Activated effector memory CD4-positive, alpha-beta T cell treated with anti-CD3 and anti-CD28 coated beads, Interleukin-2, amount 50 U/mL, for 16 hours (primary cell): ENCODE measurements around the gene PRXL2C.
"Not testable (repeated sequence)": the region's sequence is repeated elsewhere in the genome, so short reads cannot be mapped to it uniquely, and the experiment has no call there.

Experiments
- DNase-seq: peaks from one replicate; pipeline ENCODE4 v3.0.0-alpha.2; 2020

PRXL2C gene

GRCh38 chr9:96649620-96650324, 5.3 kb downstream of the PRXL2C start:
- DNase-seq = no peak

DNA sequence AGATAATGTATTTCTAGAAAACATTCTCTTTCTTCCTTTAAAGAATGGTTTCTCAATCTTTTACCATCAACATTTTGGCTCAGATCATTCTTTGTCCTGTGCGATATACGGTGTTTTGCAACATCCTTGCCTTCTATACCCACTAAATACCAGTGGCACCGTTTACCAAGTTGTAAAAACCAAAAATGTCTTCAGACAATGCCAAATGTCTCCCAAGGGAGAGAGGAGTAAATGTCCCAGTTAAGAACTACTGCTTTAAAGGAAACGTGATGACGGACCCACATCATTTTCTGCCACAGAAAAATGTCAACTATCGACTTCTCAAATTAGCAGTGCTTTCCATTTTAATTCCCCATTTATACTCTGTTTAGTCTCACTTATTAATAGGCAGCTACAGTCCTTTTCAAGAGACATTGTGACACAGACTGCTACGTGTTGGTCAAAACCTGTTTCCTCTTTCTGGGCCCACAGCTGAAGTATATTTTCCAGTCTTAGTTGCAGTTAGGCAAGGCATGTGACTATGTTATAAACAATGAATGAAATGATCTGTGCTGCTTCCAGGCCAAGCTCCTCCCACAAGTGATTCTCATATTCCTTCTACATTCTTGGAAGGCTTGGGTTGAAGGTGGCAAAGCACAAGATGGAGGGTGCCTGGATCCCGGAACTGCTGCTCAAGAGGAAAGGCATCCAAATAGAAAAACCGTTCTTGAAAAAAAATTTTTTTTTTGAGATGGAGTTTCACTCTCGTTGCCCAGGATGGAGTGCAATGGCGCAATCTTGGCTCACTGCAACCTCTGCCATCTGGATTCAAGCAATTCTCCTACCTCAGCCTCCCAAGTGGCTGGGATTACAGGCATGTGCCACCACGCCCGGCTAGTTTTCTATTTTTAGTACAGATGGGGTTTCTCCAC, 8.8 kb downstream of the PRXL2C start:
- no peak for DNase-seq

DNA sequence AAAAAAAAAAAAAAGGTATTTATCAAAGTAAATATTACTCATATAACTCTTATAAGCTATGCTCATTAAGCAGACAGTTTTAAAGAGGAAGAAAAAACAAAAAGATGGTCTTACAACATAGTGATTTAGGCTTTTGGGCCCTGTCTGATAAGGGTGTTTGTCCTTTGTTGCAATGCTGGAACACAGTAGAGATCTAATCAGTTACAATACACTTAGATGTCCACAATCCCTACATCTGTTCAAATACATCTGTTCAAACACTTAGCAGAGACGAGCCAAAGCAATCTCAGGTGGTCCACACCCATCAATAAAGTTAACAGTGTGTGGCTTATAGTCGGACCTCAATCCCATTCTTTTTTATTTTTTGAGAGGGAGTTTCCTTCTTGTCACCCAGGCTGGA, 11.0 kb downstream of the PRXL2C start:
- DNase-seq = no peak

- no peak for DNase-seq
Measured at GRCh38 chr9:96641514-96641913, 13.6 kb downstream of the PRXL2C start.

DNA sequence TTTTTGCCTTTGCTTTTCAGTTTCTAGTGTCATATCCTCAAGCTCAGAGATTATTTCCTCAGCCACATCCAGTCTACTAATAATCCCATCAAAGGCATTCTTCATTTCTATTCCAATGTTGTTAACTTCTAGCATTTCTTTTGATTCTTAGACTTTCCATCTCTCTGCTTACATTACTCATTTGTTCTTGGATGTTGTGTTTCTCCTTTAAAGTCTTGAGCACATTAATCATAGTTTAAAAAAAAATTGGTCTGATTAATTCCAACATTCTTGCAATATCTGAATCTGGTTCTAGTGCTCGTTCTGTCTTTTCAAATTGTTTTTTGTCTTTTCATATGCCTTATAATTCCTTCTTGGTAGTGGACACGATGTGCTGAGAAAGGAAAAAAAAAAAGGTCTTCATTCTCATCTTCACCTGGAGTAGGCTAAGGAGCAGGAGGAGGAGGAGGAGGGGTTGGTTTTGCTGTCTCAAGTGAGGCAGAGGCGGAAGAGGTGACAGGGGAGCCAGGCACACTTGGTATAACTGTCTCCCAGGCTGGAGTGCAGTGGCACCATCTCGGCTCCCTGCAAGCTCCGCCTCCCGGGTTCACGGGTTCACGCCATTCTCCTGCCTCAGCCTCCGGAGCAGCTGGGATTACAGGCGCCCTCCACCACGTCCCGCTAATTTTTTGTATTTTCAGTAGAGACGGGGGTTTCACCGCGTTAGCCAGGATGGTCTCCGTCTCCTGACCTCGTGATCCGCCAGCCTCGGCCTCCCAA, 16.3 kb downstream of the PRXL2C start:
- no peak for DNase-seq

- no peak for DNase-seq
Measured at GRCh38 chr9:96636368-96636767, 18.7 kb downstream of the PRXL2C start.

- not testable (repeated sequence) for DNase-seq
Measured at GRCh38 chr9:96633579-96633978, 21.5 kb downstream of the PRXL2C start.

DNA sequence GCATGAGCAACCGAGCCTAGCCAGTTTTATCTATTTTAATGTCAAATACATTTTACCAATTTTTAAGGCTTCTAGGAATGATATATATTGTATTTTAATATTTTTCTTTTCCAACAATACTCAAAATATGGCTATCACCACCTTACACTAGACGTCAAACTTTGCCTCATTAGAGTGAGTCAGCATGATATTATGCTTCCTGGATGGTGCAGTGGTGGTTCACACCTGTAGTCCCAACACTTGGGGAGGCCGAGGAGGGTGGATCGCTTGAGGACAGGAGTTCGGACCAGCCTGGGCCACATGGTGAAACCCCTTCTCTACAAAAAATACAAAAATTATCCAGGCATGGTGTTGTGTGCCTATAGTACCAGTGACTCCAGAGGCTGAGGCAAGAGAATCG, 28.2 kb downstream of the PRXL2C start:
- DNase-seq = no peak

DNA sequence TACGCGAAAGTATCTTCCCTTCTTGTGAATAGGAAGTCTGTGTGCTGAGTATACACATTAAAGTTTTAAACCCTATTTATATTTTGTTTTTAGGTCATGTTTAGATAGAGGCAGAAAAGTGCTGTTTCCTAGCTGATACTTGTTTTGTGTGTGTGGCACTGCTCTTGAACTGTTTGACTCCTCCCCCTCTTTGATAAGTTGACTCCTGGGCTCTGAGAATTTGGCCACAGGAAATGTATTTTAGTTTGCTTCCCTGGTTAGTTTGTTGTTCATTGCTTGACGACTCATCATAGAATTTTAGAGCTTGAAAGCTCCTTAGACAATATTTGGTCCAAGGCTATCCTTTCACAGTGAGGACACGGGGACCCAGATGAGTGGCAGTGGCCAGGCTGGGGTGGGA, 33.5 kb downstream of the PRXL2C start:
- no peak for DNase-seq

GRCh38 chr9:96620832-96621269, 34.3 kb downstream of the PRXL2C start:
- no peak for DNase-seq

DNA sequence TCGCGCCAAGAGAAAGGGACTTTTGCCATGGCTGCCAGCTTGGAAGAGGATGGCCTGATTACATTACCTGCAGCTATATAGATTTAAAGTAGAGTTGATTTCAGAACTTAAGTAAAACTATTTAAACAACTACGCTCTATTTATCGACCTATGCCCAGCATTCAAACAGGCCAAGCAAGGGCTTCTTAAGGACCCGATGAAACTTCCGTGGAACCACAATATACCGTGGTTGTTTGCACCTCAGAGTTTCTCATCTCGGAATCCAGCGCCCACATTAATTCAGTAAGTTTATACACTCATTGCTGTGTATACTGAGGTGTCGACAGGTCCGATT, 35.0 kb downstream of the PRXL2C start:
- DNase-seq = no peak

- peak; percentile 88 for DNase-seq
Measured at GRCh38 chr9:96619491-96620180, 35.5 kb downstream of the PRXL2C start, which contains the start of gene CDC14B. CDC14B (minus strand) TSS chr9:96619843; CDS start chr9:96619378, 465 bp downstream.

DNA sequence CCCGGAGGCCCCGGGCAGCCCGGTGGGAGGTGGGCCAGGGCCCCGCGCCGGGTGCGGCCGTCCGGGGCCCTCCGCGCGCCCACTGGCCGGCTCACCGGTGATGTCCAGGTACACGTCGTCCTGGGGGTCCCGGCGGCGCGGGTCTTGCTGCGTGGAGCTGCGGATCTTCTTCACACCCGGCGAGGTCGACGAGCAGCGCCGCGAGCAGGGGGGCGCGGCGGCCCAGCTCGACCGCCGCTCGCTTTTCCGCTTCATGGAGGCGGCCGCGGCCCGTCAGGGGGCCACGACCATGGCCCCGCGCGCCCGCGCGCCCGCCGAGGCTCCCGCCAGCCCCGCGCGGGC, 36.0 kb downstream of the PRXL2C start:
- DNase-seq = no peak

DNA sequence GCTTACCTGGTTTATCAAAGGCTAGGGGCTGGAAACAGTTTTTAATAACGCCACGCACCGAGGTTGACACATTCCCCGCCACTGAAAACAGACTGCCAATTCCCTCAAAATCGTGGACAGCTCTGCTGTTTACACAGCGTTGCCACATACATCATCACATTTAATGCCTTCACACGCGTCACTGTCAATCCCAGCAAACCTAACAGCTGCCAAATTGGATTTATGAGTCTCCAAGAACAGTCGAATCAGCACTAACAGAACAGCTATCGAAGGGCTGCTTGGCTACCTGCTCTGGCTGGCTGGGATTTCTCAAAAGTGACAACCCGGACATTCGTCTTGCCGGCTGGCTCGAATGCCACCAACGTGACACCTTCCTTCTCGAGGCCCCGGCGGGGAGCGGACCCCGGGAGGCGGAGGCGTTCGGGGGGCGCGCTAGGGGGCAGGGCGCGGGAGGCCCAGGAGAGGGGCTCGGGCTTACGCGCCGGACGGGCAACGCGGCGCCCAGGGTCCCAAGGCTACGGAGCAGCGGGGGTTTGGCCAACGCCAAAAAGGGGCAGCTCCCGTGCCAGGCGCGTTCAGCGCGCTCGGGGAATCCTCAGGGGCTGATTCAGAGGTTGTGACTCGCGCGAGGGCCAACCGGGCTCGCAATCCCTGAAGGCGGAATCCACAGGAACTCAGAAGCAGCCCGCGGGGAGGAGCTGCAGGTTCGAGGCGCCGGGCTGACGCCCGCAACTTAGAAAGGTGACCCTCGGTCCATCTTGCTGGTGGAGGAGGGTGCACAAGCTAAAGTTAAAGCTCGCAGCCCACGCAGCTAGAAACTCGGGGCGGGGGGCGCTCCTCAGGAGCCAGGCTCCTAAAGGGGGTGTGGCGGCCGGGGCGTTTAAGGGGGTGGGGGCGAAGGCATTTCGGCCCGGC, 36.7 kb downstream of the PRXL2C start:
- peak; percentile 68 for DNase-seq

DNA sequence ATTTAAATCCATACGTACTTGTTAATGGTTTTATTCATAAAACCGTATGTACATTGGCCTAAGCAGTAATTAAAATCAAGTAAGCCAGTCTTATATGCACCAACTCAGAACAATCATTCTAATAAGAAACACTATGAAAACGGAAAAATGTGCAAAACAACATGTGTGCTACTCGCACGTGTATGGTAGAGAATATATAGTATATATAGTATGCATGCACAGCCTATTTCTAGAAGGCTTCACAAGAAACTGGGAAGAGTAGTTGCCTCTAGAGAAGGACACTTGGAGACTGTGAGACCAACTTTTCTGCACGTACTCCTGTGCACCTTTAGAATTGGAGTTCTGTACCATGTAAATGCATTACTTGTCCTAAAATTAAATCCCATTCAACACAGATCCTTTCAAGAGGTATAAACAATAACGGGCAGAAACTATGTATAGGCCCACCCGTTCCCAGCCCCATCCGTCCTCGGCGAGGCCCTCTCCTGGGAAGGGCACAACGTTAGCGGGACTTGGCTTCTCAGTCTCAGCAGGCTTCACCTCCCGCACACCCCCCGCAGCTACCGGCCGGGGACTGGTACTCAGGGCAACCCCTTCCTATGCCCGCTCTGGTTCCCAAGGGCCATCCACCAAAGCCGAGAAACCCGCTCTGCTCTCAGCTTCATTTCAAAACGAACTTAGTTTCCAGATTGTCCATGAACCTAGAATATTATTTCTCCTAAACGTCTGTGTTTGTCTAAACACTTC, 37.5 kb downstream of the PRXL2C start:
- no peak for DNase-seq

GRCh38 chr9:96616817-96617438, 38.2 kb downstream of the PRXL2C start:
- no peak for DNase-seq

DNA sequence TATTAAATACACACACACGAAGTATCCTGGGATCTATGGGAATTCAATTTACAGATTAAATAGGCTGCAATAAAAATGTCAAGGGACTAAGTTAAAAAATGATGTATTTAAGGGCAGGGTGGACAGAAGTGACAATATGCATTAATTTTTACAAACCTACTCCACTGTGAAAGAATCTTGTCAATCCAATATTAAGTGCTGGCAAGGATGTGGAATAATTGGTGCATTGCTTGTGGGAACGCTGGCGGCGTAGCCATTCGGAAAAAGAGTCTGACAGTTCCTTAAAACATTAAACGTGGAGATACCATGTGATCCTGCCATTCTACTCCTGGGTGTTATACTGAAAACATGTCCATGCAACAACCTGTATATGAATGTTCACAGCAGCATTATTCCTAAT, 39.7 kb downstream of the PRXL2C start:
- DNase-seq = no peak

DNA sequence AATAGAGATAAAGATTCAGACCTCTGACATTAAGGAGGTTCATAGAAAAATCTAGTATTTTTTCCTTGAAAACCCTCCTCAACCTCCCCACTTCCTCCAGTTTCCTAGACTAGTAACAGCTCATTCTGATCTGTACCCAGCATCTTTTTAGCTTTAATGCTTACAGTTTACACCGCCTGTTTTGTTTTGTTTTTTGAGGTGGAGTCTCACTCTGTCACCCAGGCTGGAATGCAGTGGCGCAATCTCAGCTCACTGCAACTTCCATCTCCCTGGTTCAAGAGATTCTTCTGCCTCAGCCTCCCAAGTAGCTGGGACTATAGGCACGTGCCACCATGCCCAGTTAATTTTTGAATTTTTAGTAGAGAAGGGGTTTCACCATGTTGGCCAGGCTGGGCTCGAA, 40.5 kb downstream of the PRXL2C start:
- not testable (repeated sequence) for DNase-seq

DNA sequence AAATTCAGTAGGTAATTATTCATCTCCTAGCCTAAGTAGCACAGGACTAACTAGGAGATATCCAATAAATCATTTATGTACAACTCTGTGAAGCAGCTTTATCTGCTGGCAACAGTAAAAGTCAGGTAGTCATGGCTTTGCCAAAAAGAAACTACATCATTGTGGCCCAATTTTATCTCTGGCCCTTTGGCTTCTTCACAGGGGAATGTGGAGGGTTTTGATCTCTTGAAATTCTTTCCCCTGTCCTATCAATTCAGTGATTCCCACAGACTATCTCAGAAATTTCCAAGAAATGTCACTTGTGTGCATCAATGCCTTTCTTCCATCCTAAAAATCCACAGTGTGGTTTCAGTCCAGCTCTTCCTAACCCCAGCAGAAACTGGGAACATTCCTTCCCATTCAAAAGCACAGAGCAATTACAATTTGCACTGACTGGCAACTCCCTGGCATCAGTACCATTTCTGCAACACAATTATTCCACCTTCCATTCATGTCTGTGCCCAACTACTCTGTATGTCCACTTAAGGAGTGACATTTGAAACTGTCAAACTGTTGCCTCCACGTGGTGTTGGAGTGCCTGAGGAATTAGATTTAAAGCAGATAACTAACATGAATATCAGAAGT, 42.0 kb downstream of the PRXL2C start:
- DNase-seq = no peak
